NCI-H2196 (cell line): ENCODE data around the gene C1QTNF2.
A peak's percentile ranks its signal among the peaks of the same experiment; 100 is the strongest.

Experiments used
- DNase-seq: peaks from one replicate; lab custom pipeline; 2025; ENCODE audit not compliant: unreplicated experiment; lab: John Stamatoyannopoulos, UW

C1QTNF2 gene, protein sequence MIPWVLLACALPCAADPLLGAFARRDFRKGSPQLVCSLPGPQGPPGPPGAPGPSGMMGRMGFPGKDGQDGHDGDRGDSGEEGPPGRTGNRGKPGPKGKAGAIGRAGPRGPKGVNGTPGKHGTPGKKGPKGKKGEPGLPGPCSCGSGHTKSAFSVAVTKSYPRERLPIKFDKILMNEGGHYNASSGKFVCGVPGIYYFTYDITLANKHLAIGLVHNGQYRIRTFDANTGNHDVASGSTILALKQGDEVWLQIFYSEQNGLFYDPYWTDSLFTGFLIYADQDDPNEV

DNA sequence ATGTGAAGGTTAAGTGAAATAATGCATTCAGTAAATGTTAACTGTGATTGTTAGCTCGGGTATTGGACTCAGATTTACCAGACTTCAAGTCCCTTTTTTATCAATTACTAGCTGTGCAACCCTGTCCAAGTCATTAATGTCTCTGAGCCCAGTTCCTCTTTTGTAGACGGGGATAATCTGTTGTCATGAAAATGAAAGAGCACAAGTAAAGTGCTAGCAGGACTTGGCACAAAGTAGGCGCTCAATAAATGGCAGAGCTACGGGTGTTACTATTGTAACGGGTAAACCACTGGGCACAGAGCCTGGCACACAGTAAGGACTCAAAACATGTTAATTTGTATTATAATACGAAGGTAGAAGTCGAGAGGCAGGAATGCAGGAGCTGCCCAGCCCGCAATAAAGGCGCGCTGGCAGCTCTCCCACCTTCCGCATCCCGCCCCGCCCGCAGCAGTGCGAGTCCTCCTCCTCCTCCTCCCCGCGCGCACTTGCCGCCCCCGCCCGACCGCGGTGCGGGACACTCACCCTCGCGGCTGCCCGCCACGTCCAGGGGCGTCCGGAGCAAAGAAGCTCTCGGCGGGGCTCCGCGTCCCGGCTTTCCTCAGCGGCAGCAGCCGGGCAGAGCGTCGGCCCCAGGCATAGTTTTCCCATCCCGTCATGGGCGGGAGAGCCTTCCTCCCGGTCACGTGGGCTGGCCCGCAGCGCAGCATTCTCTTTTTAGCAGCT lies at the start of gene C1QTNF2:
Gene C1QTNF2 (minus strand): TSS at position 637 of the 723 bp plus-strand sequence. CDS start 15,615 bp downstream, outside the sequence.
- DNase-seq: no peak

DNA sequence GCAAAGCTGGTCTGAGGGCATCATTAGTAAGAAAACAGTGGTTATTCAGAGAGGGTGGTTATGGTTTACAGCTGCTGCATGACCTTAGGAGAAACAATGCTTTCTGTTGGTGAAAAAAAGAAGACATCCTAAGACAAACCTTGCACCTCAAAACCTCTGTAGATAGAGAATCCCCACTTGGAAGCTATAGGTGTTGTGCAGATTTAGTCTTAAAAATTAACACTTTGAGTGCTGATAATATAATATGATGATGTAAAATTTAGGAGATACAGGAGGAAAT lies 49.8 kb upstream of the C1QTNF2 start:
- no peak for DNase-seq

DNA sequence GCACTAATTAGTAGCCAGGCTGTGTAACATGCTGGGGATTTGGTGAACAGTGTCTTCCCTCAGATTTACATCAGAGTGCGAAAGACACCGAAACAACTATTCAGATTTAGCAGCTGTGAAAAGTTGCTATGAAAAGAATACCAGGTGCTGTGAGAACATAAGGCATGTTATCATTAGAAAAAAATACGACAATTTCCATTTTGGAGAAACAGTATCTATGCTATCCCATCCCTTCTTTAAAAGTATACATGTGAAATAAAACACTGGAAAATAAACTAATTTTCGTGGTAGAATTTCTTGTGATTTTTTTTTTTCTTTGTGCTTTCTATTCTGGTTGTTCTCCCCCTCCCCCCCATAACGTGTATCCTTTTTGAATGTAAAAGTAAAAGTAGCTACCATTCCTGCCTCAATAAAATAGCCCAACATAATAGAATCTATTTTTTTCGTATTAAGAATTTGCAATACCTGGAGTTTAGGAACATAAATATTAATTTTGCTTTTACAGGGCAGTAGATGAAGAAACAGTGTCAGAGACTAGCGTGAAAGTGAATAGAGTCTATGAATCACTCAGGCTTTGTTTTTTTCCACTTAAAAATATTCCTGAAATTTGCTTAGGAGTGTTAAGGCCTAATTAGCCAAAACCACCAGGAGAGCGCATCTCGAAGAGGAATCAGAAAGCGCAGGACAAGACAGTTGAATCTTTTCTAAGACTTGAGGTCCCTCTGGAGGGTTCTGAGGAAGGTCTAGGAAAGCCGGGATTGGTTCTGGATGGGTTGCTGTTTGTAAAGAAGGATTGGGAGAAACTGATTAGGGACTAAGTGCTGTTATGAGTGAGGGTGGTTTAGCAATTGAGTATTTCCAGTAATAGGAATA lies 49.3 kb upstream of the C1QTNF2 start:
- DNase-seq: no peak

DNA sequence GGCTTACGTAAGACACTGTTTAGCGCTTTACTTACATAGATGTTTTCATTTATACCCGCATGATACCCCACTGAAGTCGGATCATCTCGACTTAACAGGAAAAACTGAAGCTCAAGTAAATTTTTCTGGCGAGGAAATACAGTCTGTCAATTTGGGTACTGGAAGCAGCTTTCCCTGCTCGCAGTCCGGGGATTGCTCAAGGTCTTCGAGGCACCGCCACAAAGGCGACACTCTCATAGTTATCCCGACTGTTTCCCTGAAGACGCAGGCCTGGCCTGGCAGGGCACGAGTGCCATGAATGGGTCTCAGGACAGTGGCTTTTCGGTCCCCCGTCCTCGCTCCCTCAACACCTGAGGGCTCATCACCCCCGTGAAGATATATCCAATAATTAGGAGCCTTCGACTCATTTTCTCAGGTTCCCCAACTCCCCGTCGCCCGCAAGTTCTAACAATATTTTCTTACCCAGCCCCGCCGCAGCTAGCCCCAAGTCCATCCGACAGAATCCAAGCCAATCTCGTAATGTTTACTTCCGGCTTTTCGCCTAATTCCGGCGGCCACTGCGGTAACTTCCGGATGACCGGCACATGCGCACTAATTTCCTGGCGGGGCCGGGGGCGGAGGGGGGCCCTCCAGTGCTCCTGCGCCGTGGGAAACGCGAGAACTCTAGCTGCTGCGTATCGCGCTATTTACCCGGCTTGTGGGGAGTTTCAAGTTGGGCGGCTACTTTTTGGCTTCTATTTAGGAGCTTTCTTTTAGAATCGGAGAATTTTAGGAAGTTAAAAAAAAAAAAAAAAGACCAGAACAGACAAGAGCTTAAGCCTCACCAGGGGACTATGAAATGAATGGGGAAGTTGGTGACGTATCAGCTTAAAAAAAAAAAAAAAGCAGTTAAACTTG lies 48.4 kb upstream of the C1QTNF2 start, which contains the start of gene SLU7:
Gene SLU7 (minus strand): TSS at position 521 of the 897 bp plus-strand sequence. CDS start 3,787 bp downstream, outside the sequence.
- DNase-seq: peak; percentile 92

DNA sequence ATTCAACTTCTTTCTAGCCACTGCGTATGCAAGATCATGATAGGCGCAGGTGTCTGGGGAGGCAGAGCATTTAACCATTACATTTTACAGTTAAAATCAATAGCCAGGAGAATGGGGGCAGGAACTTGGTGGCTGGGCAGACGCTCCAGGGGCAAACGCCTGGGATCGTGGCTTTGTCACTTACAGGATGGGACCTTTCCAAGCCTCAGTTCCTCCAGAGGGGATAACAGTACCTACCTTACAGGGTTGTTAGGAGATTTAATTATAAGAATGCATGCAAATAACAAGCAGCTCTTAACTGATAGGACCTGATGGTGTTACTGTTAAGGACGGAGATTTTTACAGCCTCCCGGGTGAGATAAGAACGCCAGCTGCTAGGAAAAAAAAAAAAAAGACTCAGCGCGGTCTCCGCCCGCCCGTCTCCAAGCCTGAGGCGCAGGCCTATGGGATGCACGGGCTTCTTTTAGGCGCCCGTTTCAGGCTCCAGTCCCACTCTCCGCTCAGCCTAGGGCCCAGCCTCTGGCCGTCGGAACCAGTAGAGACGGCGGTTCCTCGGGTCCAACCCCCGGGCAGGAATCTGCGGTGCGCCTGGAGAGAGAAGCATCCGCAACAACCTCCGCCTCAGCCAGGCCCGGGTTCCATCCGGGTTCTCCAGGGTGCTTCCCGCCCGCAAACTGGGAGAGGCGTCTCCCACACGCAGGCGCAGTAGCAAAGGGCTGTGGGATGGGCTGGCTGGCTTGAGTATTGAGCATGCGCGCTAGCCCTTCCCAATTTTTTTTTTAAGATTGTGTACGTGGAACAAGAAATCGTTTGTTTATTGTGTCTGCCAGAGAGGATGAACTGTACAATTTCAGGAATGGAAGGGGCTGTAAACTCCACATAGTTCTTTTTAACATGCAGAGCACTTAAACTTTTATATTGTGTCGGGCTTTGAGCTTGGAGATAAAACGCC lies 29.3 kb upstream of the C1QTNF2 start, which contains the start of gene FAM200C:
Gene FAM200C (minus strand): TSS at position 653 of the 952 bp plus-strand sequence. CDS start 4,564 bp downstream, outside the sequence.
- DNase-seq: peak; percentile 90

DNA sequence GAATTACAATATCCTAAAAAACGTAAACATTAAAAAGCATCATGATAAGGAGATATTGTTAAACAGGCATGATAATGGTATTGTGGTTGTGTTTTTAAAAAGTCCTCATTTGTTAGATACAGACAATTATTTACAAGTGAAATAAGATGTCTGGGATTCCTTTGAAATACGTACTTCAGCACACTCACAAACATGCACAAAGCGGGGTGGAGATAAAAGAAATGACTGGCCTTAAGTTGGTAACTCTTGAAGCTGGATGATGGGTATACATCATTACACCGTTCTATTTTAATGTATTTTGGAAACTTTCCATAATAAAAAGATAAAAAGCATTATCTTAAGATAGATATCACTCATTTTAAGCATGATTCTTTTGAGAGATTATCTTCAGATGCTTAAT lies 28.4 kb upstream of the C1QTNF2 start:
- DNase-seq: no peak

DNA sequence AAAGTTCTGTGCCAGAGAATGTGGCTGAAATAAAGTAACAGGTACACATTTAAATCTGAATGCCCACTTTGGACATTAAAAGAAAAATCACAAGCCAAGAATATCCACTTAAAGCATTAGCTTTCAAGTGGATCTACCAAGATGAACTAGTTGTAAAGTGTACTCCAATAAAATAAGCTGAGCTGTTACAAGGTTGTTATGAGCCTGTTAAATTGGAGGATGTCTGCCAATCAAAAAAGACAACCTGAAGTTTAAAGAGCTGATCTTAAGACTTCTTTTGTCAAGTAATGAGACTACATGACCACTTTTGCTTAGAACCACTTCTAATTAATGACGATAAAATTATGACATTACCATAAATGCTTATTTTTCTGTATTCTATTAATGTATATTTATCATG lies 27.1 kb upstream of the C1QTNF2 start:
- DNase-seq: no peak

DNA sequence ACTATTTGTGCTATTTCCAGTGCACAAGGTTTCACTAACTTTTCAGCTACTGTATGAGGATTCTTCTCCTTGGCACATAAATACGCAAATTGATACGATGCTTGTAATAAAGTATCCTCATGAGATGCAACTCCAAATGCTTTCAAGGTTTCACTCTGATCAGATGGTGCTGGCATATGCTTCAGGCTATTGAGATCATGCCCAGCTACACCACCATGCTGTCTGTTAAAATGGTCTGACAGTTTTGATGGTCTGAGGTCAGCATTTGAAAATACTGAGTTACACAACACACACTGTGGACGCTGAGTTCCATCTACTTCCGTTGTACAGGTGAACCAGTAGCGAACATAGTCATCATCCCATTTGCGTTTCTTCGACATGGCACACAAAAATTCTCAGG lies 24.7 kb upstream of the C1QTNF2 start:
- DNase-seq: no peak

DNA sequence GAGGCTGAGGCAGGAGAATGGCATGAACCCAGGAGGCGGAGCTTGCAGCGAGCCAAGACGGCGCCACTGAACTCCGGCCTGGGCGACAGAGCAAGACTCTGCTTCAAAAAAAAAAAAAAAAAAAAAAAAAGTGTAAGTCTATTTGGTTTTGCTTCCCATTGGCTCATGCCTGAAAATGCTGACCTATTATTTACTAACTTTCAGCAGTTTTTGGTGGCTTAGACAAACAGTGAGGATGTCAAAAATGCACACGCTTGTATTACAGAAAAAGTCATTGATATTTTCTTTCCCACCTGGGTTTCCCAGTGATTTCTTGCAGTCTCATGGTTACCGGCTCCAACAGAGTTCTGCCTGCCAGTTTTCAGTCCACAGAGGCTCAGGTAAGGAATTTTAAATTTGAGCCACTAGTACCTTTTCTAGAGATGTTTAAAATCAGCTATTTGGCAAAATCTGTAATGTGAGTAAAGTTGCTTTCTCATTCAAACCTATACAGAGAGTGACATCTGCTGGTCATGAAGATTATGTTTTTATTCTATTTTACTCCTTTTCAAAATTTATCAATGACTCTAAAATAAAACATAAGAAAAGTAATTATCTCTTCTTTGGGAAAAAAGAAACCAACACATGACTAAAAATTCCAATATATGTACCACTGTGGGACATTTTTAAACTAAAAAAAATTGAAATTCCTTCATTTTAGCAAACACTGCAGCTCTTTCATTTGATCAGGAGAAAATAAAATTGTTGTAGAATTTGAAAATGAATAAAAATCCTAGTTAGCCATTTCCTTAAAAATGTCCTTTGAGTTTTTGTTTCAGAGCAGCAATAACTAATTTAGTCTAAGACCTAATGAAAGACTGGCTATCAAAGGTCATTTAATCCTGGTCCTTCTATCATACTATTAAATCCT lies 20.6 kb upstream of the C1QTNF2 start:
- DNase-seq: peak; percentile 47

DNA sequence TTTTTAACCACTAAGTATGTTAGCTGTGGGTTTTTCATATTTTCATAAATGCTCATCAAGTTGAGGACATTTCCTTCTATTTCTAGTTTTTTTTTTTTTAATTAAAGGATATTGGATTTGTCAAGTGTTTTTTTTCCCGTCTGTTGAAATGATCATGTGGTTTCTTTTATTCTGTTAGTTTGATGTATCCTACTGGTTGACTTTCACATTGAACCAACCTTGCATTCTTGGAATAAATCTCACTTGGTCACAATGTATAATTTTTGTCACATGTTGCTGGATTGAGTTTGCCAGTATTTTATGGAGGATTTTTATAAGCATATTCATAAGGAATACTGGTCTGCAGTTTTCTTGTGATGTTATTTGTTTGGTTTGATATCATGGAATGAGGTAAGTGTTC lies 17.0 kb upstream of the C1QTNF2 start:
- DNase-seq: no peak

DNA sequence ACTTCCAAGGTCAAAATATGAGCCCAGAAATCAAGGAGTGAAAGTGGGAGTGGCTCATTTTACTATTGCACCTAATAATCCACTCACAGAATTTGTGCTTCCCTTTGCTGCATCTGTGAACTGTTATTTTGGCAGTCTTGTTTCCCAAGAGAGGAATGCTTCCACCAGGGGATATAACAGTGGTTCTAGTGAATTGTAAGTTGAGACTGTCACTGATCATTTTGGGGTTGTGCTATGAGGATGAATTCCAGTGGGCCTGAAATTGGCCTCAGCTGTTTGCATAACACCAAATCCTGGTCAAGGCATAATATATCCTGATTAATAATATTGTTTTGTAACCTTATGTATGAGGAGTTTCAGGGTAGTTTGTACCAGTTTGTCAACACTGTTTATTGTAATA lies 15.1 kb upstream of the C1QTNF2 start:
- DNase-seq: no peak

DNA sequence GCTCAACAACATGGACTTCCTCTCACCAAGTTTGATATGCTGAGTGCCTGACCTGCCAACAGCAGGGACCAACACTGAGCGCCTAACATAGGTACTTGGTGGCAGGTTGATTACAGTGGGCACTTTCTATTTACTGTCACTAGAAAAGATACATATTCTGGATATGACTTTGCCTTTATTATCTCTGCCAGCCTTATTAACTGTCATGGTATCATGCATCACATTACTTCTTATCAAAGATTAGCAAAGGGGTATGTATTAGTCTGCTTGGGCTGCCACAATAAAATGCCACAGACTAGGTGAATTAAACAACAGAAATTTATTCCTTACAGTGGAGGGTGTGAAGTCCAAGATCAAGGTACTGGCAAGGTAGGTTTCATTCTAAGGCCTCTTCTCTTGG lies 14.3 kb upstream of the C1QTNF2 start:
- DNase-seq: no peak

DNA sequence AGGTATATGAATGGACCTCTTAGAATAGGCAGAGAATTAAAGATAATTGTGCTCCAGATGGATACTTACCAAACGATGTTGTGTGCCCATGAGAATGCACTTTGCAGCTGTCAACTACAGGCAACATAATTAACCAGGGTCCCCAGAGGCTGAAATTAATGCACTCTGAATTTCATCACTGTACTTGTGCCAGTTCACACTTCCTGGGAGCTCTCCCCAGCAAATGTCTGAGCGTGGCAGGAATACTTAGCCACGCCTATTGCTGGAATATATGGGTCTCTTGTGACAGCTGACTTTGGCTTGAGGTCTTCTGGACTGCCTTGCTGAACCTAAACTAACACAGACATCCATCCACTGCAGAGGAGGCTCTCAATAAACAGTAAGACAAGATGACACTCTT lies 11.9 kb upstream of the C1QTNF2 start:
- no peak for DNase-seq

DNA sequence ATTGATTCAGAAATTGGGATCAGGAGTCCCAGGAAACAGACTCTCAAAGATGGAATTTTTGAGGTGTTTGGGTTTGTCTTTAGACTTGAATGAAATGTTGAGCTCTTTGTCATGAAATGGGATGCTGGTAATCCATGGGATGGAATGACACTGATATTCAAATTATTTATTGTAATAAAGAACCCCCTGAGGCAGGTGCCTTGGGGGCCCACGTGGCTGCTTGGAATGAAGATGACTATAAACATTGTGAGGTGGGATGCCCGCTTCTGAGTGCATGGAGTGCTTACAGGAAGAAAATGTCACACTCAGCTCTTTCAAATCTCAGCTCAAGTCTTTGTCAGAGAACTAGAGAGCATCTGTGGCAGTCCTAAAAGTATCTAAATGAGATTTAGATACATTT lies 9.6 kb upstream of the C1QTNF2 start:
- DNase-seq: no peak

DNA sequence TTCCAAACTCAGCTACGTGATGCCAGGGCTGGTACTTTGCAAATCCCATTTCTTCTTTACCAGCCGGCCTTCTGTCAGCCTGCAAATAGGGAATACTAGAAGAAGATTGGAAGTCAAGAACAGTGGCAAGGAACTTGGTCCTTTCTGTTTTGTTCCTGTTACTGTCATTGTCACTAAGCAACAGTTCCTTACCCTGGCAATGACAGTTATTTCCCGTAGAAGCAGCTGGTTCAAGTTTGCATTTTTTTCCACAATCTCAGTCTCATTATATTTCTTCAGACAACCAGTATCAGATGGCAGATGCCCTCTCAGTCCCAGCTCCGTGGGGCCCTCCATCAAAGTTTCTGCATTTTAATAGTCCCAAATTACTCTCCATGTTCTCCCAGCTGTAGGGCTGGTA lies 9.1 kb upstream of the C1QTNF2 start:
- no peak for DNase-seq

DNA sequence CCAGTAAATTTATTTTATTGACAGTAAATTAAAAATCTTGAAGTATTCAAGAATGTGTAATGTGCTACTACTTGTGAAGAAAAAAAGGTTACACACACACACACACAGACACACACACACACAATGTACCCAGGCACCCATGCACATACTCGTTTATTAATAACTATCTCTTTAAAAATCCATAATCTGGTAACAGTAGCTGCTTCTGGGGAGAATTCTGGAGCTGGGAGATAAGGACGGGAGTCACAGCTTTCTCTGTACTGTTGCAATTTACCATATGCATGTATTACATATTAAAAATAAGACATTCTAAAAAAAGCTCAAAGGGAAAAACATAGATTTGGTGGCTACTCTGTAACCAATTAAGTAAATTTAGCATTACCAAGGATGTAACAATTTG lies 7.9 kb upstream of the C1QTNF2 start:
- DNase-seq: no peak

DNA sequence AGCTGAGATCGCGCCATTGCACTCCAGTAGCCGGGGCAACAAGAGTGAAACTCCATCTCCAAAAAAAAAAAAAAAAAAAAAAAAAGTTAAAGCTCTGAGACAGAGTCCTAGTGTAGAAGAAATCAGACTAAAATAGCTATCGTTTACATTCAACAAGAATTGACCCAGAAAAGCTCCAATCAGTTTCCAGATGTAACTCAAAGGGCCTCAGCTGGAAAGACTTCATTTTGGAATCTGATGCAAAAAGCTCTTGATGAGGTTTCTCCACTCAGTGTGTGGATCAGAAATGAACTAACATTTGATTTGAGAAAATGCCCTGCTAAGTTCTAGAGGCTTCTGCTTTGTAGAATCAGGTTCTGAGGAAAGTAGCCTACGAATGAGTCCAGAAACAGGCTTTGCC lies 7.2 kb upstream of the C1QTNF2 start:
- no peak for DNase-seq

DNA sequence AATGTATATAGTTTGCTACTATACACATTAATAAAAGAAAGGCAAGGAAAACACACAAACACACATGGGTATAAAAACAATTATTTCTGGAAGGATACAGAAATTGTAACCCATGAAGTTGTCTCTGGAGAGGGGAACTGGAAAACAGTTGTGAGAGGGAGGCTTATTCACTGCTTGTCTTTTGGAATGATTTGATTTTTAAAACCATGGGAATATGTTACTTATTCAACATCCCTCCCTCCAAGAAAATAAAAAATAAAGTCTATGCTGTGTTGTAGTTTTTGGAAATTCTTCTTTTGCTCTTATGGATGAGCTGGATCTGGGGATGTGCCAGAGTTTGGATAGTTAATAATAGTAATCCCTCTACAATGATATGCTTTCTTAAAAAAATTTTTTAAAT lies 6.0 kb upstream of the C1QTNF2 start:
- no peak for DNase-seq

DNA sequence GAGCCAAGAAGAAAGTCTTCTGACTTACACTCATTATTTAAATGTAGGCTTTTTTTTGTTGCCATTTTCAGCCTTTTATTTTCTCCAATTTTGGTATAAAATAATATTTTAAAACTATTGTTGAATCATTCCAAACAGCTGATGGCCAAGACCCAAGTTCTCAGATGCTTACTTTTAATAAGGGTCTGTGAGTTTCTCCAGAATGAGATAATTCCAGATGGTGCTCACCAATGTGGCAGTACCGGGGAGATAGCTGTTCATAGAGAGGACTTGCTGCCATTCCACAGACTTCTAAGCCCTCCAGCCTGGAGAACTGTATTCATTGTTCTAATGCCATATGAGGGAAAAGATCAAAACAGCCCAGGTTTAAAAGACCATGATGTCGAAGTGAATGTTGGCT lies 5.3 kb upstream of the C1QTNF2 start:
- no peak for DNase-seq
